ENCODE measurements around the gene SLX9. TPM values are rescaled to one million over a fixed set of nuclear protein-coding genes. Genes with fewer than 3 reads are reported as not detected.
A peak's percentile ranks its signal among the peaks of the same experiment; 100 is the strongest.
"Not testable (repeated sequence)": the region's sequence is repeated elsewhere in the genome, so short reads cannot be mapped to it uniquely, and the experiment has no call there.

The SLX9 gene
- total RNA-seq, 1 experiment from 2014 or later, result 31.6 TPM

GRCh38 chr21:44967082-44968047 lies 27.5 kb downstream of the SLX9 start:
- Histone ChIP-seq H3K9me3 (replicated peaks) (no peaks in the 10 kb centered on the region), H3K4me3 (no peak overlapping the region), H3K36me3 (peaks cover 58% of the 10 kb centered on the region), H3K27ac (no peak overlapping the region), H3K4me1 (replicated peaks) (peaks cover 36% of the 10 kb centered on the region), H3K27me3 (replicated peaks) (no peaks in the 10 kb centered on the region)
- no peak for DNase-seq (ENCODE audit: low read depth in 1 of 2, low spot score in 2 of 2)

DNA sequence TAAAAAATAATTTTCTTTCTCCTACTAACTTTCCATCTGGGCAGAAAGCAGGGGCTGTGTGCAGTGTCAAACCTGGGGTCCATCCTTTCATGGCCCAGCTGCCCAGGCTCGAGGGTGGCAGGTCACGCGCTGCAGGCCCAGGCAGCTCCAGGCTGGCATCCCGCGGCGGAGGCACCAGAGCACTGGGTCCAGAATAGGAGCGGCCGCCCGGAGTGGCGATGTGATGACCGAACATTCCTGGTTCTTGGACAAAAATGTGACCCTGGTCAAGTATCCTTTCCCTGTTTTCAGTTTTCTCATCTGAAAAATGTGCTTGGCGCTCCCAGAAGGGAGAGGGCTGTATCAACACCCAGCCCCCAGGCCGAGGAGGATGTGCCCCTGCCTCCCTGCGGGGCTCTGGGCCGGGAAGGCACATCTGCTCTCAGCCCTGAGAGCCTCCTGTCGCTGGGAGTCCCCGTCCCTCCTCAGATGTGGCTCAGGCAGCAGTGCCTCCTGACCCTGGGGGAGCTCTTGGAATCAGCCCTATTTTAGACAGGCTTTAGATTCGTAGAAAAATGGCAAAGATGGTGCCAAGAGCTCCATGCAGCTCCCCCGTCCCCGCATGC lies 29.3 kb downstream of the SLX9 start:
- Histone ChIP-seq H3K4me1 (replicated peaks) (peaks cover 29% of the 10 kb centered on the region), H3K27ac (peak overlapping the region; percentile 66), H3K27me3 (replicated peaks) (no peaks in the 10 kb centered on the region), H3K36me3 (peaks cover 63% of the 10 kb centered on the region), H3K9me3 (replicated peaks) (no peaks in the 10 kb centered on the region), H3K4me3 (no peak overlapping the region)
- DNase-seq (ENCODE audit: low read depth in 1 of 2, low spot score in 2 of 2), result no peak

DNA sequence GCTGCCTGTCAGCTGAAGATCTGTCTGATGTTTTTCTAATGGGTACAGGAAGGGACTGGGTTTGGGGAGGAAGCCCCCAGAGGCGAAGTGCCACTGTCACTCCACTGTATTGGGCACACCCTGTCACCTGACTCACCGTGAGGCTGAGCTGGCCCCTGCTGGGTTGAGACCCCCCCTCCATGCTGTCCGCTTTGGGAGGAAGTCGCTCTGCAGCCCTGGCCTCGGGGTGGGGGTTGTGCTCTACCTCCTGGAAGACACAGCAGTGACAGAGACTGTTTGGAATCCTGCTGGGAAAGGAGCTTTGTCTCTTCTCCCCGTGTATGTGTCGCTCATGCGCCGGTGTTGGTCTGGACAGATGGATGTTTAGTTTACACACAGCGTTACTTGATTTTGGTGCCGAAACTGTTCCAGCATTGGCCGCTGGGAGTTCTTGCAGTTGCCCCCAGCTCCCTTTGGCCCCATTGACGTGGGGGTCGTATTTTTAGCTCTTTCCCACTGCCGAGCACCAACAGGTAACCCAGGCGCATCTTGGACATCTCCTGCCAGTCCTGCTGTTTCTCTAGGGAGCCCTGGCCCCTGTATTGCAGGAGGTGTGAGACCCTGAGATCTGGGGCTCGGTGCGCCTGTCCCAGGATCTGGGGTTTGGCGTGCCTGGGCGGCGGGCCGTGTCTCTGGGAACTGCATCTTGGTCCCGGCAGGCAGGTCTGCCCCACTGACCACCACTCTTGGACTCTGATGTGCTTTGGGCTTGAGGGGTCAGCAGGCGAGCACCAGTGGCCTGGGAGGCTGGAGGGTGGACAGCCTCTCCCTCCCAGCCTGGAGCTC lies 30.3 kb downstream of the SLX9 start:
- DNase-seq (ENCODE audit: low read depth in 1 of 2, low spot score in 2 of 2), result peak; percentile 87 to 95

GRCh38 chr21:44970766-44971671 lies 31.2 kb downstream of the SLX9 start:
- H3K4me1 ChIP-seq (replicated peaks), result peaks cover 29% of the 10 kb centered on the region
- H3K4me3 ChIP-seq, result no peak overlapping the region
- no peaks in the 10 kb centered on the region for H3K27me3 ChIP-seq (replicated peaks)
- no peak for DNase-seq (ENCODE audit: low read depth in 1 of 2, low spot score in 2 of 2)
- H3K36me3 ChIP-seq, result peaks cover 65% of the 10 kb centered on the region
- peak overlapping the region; percentile 66 for H3K27ac ChIP-seq
- no peaks in the 10 kb centered on the region for H3K9me3 ChIP-seq (replicated peaks)

More for the DNA sequence above, 30.3 kb downstream of the SLX9 start:
- Histone ChIP-seq H3K27me3 (replicated peaks) (no peaks in the 10 kb centered on the region), H3K9me3 (replicated peaks) (no peaks in the 10 kb centered on the region), H3K4me1 (replicated peaks) (peaks cover 29% of the 10 kb centered on the region), H3K36me3 (peaks cover 67% of the 10 kb centered on the region), H3K27ac (peak overlapping the region; percentile 66), H3K4me3 (no peak overlapping the region)

DNA sequence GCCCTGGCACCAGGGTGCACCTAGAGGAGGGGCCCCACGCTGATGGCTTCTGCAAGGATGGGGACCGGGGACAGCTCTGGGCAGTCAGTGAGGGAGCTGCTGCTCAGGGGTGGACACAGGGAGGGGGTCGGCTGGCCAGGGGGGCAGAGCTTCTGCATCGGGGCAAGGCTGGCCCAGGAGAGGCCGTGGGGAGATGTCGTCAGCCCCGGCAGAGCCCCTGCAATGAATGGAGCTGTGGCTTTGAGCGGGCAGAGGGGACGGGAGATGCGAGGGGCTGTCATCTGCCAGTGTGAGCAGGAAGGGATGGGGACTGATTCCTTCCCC lies 31.8 kb downstream of the SLX9 start:
- Histone ChIP-seq H3K4me3 (no peak overlapping the region), H3K4me1 (replicated peaks) (peaks cover 29% of the 10 kb centered on the region), H3K27me3 (replicated peaks) (no peaks in the 10 kb centered on the region), H3K9me3 (replicated peaks) (no peaks in the 10 kb centered on the region), H3K36me3 (peaks cover 72% of the 10 kb centered on the region), H3K27ac (no peak overlapping the region)
- no peak for DNase-seq (ENCODE audit: low read depth in 1 of 2, low spot score in 2 of 2)

GRCh38 chr21:44972301-44972814 lies 32.5 kb downstream of the SLX9 start:
- Histone ChIP-seq H3K27ac (no peak overlapping the region), H3K27me3 (replicated peaks) (no peaks in the 10 kb centered on the region), H3K9me3 (replicated peaks) (no peaks in the 10 kb centered on the region), H3K4me3 (no peak overlapping the region), H3K36me3 (peaks cover 72% of the 10 kb centered on the region), H3K4me1 (replicated peaks) (peaks cover 29% of the 10 kb centered on the region)
- no peak for DNase-seq (ENCODE audit: low read depth in 1 of 2, low spot score in 2 of 2)

- Histone ChIP-seq H3K36me3 (peaks cover 68% of the 10 kb centered on the region), H3K4me1 (replicated peaks) (peaks cover 29% of the 10 kb centered on the region), H3K27ac (no peak overlapping the region), H3K27me3 (replicated peaks) (no peaks in the 10 kb centered on the region), H3K4me3 (no peak overlapping the region), H3K9me3 (replicated peaks) (no peaks in the 10 kb centered on the region)
- no peak for DNase-seq (ENCODE audit: low read depth in 1 of 2, low spot score in 2 of 2)
Observed at GRCh38 chr21:44972821-44973220, 33.0 kb downstream of the SLX9 start.

DNA sequence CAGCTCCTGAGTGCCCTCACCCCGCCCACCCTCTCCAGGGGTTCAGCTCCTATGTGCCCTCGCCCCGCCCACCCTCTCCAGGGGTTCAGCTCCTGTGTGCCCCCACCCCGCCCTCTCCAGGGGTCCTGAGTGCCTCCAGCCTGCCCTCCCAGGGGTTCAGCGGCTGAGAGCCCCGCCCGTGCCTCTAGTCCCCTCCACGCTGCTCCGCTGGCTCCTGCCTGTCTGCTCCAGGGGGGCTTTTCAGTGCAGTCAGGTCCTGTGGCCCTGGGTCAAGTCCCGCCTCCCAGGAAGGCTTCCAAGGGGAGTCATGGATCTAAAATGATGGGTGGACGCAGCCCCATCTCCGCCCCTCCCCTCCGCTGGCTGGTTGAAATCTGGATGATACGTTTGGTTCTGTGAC lies 33.8 kb downstream of the SLX9 start:
- peaks cover 62% of the 10 kb centered on the region for H3K36me3 ChIP-seq
- DNase-seq (ENCODE audit: low read depth in 1 of 2, low spot score in 2 of 2), result no peak
- H3K9me3 ChIP-seq (replicated peaks), result no peaks in the 10 kb centered on the region
- no peak overlapping the region for H3K4me3 ChIP-seq
- no peak overlapping the region for H3K27ac ChIP-seq
- H3K4me1 ChIP-seq (replicated peaks), result peaks cover 29% of the 10 kb centered on the region
- H3K27me3 ChIP-seq (replicated peaks), result no peaks in the 10 kb centered on the region

DNA sequence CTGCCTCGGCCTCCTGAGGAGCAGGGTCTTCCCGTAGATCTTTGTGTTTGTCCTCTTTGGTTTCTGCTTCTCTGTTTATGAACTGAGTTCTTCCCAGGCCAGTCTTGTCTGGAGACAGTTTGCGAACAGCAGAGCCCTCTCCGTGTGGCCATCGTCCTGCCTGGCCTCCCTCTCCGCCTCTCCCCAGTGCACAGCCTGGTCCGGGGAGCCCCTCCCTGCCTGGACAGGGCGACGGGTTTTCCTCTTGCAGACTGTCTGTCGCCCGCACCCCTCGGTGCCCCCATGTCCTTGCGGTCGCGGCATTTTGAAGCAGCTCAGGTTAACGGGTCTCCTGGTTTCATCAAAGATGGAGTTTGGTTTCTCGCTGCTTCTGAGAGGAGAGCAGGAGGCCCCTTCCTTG lies 34.8 kb downstream of the SLX9 start:
- H3K27ac ChIP-seq, result no peak overlapping the region
- H3K27me3 ChIP-seq (replicated peaks), result no peaks in the 10 kb centered on the region
- no peak for DNase-seq (ENCODE audit: low read depth in 1 of 2, low spot score in 2 of 2)
- H3K4me1 ChIP-seq (replicated peaks), result peaks cover 21% of the 10 kb centered on the region
- peaks cover 56% of the 10 kb centered on the region for H3K36me3 ChIP-seq
- no peak overlapping the region for H3K4me3 ChIP-seq
- H3K9me3 ChIP-seq (replicated peaks), result no peaks in the 10 kb centered on the region

DNA sequence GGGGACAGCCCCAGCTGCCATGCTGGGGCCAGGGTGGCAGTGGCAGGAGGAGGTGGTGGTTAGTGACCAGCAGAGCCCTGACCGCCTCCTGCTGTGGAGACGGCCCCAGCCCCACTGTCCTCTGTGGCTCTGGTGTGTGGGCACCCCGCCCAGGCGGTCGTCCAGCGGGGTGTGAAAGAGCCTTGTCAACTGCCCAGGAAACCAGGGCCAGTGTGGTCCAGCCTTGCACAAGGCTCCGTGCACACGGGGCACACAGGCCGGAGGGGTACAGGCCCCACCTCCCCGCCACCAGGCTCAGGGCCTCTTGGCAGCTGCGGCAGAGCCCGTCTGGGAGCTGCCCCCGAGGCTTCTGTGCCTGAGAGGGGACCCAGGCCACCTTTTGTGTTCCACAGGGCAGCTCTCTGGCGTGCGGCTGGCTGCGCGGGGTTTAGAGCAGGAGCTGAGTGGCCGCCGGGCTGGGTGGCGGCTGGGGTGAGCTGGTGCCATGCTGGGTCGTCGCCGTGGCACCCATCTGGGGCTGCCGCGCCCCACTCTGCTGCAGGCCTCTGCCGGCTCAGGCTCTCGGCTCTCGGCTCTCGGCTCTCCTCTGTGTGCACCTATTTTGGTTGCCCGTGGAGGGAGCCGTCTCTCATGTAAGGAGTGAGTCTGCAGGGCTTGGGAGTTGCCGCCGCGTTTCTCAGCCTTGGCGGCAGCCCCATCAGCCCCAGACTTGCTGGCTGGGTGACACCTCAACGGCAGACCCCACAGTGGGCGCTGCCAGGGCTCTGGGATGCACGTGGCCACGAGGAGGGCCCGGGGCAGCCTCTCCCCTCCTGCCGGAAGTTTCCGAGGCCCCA lies 36.1 kb downstream of the SLX9 start:
- Histone ChIP-seq H3K27ac (no peak overlapping the region), H3K9me3 (replicated peaks) (no peaks in the 10 kb centered on the region), H3K36me3 (peaks cover 48% of the 10 kb centered on the region), H3K4me3 (no peak overlapping the region), H3K4me1 (replicated peaks) (peaks cover 8% of the 10 kb centered on the region), H3K27me3 (replicated peaks) (no peaks in the 10 kb centered on the region)
- no peak for DNase-seq (ENCODE audit: low read depth in 1 of 2, low spot score in 2 of 2)

DNA sequence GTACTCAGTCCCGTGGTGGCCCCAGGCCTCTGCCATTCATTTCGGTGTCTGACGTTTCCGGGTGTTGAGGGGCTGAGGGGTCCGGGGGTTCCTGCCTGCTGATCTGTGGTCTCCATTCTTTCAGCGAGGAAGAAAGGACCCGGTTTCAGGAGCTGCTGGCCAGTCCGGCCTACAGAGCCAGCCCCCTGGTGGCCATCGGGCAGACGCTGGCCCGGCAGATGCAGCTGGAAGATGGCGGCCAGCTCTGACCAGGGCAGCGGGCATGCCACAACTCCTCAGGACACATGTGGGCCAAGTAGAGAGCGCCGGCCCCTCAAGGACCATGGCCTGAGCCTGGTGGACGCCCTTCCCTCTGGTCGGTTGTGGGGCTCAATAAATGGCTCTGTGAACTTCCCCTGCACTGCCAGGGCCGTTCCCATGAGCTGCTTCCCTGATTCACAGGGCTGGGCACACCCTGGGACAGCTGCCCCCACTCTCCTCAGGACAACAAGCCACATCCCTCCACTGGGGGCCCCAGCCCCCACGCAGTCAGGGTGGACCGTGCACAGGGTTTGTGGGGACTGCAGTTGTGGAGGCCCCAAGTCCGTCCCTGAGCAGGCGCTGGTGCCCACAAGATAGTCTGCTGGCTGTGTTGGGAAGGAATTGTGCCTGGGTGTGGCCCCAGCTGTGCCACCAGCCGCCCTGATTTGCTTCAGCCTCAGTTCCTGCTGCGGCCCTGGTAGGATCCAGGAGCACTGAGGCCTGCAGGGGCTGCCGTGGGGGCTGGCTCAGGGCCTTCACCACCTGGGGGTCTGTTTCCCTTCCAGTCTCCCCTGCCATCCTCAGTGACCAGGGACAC lies 36.9 kb downstream of the SLX9 start:
- not testable (repeated sequence) for H3K27me3 ChIP-seq (replicated peaks); H3K27ac ChIP-seq; DNase-seq (ENCODE audit: low read depth in 1 of 2, low spot score in 2 of 2); H3K4me3 ChIP-seq; H3K4me1 ChIP-seq (replicated peaks); H3K9me3 ChIP-seq (replicated peaks)
- H3K36me3 ChIP-seq, result peaks cover 45% of the 10 kb centered on the region

Measured in SJSA1 (cell line).